H1 (cell line): ENCODE data around the gene OR51G2. TPM values are rescaled to one million over a fixed set of nuclear protein-coding genes. Genes with fewer than 3 reads are reported as not detected.

Source experiments
- CTCF ChIP-seq, 3 experiments: IDR thresholded peaks; 1 replicate in 2 of 3; 2 replicates in 1 of 3; pipeline versions ENCODE4 v1.5.1 to v1.6.1; 2011; ENCODE audit warnings: low read length in 3 of 3, mild to moderate bottlenecking in 3 of 3, inconsistent platforms in 2 of 3, low read depth in 1 of 3, moderate library complexity in 1 of 3; ENCODE audit not compliant: insufficient read depth in 1 of 3; ENCODE audit errors: control extremely low read depth in 1 of 3
- YY1 ChIP-seq: IDR thresholded peaks from 2 replicates; pipeline ENCODE4 v1.6.1; 2011; ENCODE audit warnings: low read depth, mild to moderate bottlenecking, low read length
- polyA plus RNA-seq, 7 experiments: library from polyadenylated mRNA; depleted of rRNA in 3 of 7; stranded (reverse) in 5 of 7; unstranded in 2 of 7; fragments of >200 nt in 5 of 7; fragments of 200-250 nt in 2 of 7; gene quantifications; 1 replicate in 5 of 7; 2 replicates in 1 of 7; 4 replicates in 1 of 7; pipeline versions ENCODE4 v1.2.1 to v1.2.3, GENCODE V29; 2011 to 2013; ENCODE audit warnings: missing spikeins in 2 of 7, mixed read lengths in 2 of 7
- total RNA-seq: library from RNA; stranded (reverse); fragmentation: NEBNext Ultra II Directional; extraction: Animal tissue kit (Norgen Biotek cat#: 25700); gene quantifications from 2 replicates; pipeline ENCODE4 v1.2.1, GENCODE V29; 2021

OR51G2 gene
- total and polyA plus RNA-seq, 2 of the 8 experiments (the other 6 are each of a cell fraction or from before 2014, with no cell fraction given), result not detected

- TF ChIP-seq CTCF (IDR thresholded peaks at IDR 0.05; ENCODE audit: control extremely low read depth in 1 of 3, insufficient read depth in 1 of 3, low read depth in 1 of 3, low read length in 3 of 3) (no peak), YY1 (no peak)
Observed at GRCh38 chr11:4921796-4922195, 2.6 kb upstream of the OR51G2 start (continued).
